DMS 273 treated with DMSO at 0.1 percent for 48 hours (cell line): Measurements from ENCODE around the gene ZSWIM8.
"Not testable (repeated sequence)": the region's sequence is repeated elsewhere in the genome, so short reads cannot be mapped to it uniquely, and the experiment has no call there.

Experiments
- DNase-seq: peaks from one replicate; lab custom pipeline; 2025; lab: John Stamatoyannopoulos, UW

Gene ZSWIM8, protein sequence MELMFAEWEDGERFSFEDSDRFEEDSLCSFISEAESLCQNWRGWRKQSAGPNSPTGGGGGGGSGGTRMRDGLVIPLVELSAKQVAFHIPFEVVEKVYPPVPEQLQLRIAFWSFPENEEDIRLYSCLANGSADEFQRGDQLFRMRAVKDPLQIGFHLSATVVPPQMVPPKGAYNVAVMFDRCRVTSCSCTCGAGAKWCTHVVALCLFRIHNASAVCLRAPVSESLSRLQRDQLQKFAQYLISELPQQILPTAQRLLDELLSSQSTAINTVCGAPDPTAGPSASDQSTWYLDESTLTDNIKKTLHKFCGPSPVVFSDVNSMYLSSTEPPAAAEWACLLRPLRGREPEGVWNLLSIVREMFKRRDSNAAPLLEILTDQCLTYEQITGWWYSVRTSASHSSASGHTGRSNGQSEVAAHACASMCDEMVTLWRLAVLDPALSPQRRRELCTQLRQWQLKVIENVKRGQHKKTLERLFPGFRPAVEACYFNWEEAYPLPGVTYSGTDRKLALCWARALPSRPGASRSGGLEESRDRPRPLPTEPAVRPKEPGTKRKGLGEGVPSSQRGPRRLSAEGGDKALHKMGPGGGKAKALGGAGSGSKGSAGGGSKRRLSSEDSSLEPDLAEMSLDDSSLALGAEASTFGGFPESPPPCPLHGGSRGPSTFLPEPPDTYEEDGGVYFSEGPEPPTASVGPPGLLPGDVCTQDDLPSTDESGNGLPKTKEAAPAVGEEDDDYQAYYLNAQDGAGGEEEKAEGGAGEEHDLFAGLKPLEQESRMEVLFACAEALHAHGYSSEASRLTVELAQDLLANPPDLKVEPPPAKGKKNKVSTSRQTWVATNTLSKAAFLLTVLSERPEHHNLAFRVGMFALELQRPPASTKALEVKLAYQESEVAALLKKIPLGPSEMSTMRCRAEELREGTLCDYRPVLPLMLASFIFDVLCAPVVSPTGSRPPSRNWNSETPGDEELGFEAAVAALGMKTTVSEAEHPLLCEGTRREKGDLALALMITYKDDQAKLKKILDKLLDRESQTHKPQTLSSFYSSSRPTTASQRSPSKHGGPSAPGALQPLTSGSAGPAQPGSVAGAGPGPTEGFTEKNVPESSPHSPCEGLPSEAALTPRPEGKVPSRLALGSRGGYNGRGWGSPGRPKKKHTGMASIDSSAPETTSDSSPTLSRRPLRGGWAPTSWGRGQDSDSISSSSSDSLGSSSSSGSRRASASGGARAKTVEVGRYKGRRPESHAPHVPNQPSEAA (N-terminal part only)

DNA sequence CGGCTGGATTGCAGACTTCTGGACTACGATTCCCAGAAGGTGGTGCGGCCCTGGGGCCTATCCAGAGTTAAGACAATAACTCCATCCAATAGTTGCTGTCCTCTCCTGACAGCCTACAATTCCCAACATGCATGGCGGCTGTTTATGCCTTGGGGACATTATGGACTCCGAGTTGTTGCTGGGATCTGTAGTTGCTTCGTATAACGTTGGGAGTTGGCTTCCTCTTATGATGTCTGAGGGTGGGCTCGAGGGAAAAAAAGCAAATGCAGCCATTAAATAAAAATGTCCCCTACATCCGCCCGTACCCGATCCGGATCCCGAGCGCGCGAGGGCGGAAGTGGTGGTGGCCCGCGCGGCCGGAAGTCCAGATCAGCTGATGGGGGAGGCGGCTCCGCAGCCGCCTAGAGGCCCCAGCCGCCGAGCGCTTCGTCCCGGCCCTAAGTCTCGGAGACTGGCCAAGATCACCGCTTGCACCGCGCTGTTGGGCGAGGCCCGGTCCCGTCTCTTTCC lies at the start of gene ZSWIM8:
TSS of gene ZSWIM8 (plus strand) at position 396 of the 510 bp plus-strand sequence. CDS start 273 bp downstream, outside the sequence.
- DNase-seq, result peak; percentile 85

DNA sequence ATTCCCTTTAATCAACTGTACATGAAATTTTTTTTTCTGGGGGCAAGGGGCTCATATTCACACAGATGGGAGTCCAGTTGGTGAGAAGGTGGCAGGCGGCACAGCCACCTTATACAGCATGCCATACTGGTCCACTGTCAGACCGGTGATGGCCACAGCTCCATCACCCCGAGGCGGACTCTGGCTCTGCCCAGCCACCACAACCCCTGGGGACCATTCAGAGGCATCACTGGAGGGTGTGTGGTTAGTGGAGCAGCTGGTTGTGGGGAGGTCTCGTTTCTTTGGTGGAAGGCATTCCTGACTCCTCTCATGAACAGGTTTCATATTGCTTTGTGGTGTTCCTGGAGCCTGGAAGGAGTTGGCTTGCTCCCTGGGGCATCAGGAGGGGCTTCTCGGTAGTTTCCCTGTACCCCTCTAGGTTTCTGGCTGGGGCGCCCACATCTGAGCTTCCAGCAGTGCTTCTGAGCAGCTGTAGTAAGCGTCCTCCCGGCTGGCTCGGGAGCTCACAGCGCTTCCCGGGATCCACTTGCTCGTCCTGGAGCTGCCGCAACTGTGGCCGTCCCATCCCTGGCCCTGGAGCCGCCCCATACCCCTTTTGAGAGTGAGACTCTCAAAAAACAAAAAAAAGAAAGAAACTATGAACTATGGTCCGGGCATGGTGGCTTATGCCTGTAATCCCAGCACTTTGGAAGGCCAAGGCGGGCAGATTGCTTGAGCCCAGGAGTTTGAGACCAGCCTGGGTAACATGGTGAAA lies 44.7 kb upstream of the ZSWIM8 start:
- DNase-seq, result not testable (repeated sequence)

DNA sequence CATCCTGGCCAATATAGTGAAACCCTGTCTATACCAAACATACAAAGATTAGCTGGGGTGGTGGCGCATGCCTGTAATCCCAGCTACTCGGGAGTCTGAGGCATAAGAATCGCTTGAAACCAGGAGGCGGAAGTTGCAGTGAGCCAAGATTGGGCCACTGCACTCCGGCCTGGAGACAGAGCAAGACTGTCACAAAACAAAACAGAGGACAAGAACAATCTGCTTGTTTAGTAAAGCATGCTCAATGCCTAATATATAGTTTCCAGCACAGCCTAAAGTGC lies 43.0 kb upstream of the ZSWIM8 start:
- DNase-seq, result no peak

DNA sequence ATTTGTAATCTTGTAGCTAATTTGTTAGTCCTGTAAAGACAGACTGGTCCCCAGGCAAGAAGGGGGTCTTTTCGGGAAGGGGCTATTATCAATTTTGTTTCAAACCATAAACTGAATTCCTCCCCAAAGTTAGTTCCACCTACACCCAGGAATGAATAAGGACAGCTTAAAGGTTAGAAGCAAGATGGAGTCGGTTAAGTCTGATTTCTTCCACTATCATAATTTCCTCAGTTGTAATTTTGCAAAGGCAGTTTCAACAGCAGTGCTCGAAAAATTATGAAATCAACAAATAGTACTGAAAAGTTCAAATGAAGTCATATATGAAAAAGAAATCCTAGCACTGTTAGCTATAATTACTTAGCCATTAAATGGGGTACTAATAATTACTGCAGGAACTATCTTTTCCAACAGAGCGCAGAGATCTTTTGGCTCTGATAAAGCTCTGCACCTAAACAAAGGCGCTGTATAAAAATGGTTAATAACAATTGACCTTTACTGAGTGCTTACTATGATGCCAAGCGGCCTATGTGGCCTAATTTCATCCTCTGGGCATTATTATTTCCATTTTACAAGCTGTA lies 42.0 kb upstream of the ZSWIM8 start:
- DNase-seq, result no peak

DNA sequence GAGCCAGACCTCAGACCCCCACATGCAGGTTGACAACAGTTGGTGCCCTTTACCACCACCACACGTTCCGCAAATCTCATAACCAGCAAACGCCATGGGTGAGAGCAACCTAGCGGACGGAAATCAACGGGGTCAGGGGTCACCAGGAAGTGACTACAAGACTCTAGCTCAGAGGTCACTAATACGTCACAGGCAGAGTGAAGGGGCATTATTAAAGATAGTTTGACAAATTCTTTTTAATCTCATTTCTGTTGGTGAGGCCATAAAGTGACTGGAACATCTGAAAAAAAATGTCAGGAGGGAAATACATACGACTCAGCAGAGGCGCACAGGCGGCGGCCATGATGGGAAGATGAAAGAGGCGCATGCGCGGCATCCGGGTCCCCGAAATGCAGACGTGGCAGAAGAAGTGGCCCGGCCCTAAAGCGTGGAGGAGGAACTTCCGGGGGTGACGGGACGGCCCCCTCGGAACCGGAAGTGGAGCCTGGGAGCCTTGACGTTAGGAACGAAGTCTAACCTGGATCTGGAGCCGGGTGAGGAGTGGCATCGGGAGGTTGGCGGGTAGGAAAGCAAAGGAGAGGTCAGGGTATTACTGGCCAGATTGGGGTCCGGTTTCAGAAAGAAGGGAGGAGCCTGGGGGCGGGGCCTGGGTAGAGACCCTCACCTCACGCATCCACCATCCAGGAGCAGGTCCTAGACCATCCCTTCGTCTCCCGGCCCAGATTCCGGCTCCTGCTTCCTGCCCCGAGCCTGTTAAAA lies 41.3 kb upstream of the ZSWIM8 start, which contains the start of gene SEC24C:
TSS of gene SEC24C (plus strand) at position 468 of the 759 bp plus-strand sequence. CDS start 2,461 bp downstream, outside the sequence.
- DNase-seq, result peak; percentile 69

DNA sequence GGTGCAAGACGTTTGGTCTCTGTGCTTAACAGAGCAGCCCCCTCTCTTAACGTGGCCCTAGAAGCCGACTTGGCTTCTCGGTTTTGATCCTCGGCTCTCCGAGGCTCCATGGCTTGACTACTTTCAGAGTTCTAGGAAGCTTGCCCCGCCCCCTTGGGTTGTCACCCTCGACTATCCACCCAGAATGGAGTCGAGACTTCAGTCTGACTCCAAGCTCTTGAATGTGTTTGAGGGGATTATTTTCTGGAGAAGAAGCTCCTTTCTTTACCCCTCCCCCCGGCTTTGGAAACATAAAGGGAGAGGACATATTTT lies 40.8 kb upstream of the ZSWIM8 start:
- DNase-seq, result no peak

DNA sequence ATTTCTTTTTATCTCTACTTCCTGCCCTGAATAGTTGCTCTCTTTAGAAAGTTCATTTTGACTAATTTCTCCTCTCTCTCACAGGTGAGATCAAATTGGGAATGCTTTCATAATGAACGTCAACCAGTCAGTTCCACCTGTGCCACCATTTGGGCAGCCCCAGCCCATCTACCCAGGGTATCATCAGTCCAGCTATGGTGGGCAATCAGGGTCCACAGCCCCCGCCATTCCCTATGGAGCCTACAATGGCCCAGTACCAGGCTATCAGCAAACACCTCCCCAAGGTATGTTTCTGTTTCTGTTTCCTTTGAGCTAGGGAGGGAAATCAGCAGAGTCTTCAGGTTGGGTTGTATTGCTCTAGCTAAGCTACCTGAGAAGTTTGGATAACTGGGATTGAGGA lies 38.7 kb upstream of the ZSWIM8 start:
- DNase-seq, result no peak

DNA sequence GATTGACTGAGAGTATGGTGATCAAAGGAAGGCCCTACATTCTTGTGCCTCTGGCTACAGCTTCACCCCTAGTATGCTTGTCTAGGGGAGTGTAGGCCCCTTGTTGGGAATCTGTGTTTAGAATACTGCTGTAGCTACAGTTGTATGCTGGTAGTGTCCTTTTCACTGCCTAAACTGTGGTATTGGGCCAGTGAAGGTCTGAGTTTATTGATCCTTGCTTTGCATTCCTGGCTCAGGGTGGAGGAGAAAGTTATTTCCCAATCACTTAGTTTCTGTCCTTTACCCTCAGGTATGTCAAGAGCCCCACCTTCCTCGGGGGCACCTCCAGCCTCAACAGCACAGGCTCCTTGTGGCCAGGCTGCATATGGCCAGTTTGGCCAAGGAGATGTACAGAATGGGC lies 34.6 kb upstream of the ZSWIM8 start:
- no peak for DNase-seq

DNA sequence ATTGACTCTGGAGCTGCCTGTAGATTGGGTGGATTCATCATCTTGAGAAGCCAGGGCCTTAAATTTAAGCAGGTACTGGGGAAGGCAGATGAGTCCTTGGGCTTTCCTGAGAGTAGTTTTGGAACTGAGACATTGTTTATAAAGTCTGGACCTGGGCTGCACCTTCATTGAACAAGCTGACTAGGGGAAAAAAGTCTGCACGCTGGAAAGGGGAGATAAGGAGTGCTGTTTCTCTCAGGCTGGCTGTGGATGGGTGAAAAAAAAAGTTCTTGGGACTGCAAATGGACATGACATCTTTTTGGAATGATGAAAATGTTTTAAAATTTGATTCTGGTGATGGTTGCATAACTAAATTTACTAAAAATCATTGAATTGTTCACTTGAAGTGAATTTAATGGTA lies 29.2 kb upstream of the ZSWIM8 start:
- DNase-seq, result no peak

DNA sequence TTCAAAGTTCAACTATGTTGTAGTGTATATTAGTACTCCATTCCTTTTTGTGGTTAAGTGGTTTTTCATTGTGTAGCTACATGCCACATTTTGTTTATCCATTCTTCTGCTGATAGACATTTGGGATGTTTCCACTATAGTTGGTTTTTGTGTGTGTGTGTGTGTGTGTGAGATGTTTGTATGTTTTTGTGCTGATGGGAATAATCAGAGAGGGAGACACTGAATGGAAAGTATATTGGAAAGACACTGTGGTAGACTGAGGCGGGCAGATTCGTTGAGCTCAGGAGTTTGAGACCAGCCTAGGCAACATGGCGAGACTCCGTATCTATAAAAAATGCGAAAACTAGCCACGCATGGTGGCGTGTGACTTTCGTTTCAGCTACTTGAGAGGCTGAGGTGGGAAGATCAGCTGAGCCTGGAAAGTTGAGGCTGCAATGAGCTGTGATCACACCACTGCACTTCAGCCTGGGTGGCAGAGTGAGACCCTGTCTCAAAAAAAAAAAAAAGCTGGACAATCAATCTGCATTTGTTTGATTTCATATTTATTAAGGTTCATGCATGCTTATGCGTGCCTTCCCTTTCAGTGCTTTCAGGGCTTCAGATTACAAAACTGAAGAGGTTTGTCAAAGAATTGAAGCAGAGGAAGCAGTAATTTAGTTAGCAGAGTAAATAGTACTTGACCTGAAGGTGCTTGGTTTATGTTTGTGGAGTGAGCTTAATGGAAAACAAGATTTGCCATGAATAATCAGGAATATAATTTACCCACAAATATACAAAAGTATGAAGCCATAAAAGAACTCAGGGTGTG lies 26.5 kb upstream of the ZSWIM8 start:
- no peak for DNase-seq

DNA sequence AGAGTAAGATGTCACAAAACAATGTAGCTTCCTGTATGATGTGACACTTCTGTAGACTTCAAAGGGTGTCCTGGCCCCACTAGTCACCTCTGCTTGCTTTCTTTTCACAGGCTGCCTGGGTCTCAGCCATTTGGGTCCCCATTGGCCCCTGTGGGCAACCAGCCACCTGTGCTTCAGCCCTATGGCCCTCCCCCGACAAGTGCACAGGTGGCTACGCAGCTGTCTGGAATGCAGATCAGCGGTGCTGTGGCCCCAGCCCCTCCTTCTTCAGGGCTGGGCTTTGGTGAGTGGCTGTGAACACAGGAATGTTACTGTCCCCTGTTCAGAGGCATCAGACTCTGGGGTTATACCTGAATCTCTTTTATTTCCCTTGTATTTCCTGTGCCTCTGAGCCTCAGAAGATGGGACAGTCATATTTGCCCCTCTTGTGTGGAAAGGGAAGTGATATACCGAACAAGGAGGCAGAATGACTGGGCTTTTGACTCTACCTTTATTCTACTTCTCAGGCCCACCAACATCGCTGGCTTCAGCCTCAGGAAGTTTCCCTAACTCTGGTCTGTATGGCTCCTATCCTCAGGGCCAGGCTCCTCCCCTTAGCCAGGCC lies 25.8 kb upstream of the ZSWIM8 start:
- DNase-seq, result no peak

DNA sequence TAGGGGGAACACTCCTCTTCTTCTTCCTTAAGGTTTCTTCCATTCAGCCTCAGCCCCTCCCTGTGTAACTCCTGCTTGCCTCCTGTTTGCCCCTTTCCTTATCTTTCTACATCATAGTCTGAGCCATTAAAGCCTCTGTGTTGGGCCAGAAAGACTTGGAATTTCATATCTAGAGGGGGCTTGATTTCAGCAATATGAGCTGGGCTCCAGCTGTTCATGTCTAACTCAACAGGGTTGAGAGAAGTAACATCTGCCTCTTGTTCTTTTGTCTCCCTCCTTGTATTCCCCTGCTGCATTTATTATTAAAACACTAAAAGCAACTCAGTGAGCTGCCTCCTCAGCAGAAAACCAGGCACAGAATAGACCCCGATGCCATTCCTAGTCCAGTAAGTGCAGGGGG lies 23.6 kb upstream of the ZSWIM8 start:
- DNase-seq, result no peak

DNA sequence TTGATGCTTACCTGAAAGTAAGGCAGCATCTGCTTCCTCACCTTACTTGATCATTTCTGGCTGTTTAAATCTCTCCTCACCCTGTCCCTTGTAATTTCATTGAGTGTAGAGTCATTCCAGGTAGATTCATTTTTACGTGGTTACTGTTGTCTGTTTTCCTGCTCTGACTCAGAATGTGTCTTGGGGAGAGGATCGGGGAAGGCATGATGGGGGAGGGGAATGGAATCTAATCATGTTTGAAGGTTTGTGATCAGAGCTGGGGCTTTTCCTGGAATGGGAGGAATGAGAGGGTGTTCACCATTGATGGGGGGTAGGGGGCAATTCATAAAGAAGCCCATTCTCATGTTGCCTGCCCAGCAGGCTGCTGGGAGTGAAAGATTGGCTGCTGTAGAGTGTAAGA lies 22.5 kb upstream of the ZSWIM8 start:
- DNase-seq, result no peak

DNA sequence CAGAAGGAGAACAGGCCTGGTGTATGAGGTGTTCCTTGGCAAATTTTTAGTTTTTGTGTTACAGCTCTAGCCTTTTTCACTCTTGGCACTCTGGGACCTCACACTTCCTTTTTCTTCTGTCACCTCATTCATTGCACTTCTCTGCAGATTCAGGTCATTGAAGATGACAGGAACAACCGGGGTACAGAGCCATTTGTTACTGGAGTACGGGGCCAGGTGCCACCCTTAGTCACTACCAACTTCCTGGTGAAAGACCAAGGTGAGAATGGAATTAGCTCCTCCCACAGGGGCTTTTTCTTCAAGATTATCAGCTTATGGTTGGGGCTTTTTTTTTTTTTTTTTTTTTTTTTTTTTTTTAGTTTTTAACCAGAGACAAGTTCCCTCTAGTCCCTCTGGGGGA lies 22.1 kb upstream of the ZSWIM8 start:
- DNase-seq, result no peak

DNA sequence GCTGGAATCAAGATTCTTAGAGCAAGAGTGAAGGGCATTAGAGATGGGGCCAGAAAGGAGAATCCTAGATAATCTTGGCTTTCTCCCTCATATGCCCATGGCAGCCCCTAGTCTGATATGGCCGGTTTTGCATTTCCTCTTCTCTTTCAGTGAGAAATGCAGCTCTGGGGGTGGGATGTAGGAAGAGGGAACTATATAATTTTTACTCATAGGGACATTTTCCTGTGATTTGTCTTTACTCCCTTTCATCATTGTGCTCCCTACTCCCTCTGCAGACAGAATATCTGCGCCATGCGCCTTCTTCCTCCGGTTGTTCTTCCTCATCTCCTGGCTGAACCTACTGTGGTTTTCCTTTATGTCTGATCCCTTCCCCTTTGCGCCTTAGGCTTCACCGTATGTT lies 20.3 kb upstream of the ZSWIM8 start:
- no peak for DNase-seq

DNA sequence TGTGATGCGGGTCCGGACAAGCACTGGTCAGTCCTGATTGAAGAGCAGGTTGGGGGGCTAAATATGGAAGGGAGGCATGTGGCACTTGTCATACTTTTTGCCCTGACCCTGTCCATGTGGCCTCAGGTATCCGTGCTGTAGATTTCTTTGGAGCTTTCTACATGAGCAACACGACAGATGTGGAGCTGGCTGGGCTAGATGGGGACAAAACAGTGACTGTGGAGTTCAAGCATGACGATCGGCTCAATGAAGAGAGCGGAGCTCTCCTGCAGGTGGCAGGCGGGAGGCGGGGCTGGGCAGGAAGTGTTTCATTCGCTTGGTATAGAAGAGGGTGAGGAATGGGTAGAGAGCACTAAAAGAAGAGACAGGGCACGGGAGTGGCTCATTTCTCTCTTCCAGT lies 16.5 kb upstream of the ZSWIM8 start:
- no peak for DNase-seq

DNA sequence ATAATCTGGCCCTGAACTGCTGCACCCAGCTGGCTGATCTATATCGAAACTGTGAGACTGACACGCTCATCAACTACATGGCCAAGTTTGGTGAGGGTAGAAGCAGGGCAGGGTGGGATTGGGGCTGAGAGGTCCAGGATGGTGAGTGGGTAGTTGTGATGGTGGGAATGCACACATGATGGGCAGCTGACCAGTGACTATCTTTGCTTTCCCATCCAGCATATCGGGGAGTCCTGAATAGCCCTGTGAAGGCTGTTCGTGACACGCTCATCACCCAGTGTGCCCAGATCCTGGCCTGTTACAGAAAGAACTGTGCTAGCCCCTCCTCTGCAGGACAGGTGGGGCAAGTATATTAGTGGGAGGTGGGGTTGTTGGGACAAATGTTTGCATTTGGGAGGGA lies 16.0 kb upstream of the ZSWIM8 start:
- DNase-seq, result no peak

DNA sequence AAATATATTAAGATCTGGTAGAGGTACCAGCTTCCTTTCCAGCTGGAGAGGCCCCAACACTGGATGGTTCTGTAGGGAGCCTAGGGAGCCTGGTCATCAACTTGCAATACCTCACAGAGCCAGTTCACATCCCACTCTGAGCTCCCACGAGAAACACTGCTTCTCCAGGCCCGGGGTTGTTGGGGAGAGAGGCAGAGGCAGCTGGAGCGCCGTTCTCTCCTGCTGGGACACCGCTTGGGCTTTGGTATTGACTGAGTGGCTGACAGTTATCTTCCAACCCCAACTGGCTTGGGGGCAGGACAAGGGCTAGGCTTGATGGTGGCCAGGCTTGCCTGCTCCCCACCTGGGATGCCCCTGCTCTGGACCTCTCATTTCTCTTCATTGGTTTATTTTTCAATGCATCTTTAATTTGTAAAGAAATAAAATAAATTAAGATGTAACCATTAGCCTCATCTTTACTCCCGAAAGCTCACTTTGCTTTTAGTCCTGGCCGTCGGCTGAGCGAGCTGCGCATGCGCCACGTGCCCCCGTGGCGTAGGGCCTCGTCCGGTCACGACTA lies 13.6 kb upstream of the ZSWIM8 start:
- no peak for DNase-seq
